Cardiac fibroblast (primary cell): ENCODE results near the gene MRPL58.

Experiments
- DNase-seq, 2 donors: peaks; one replicate each; pipeline versions ENCODE4 v3.0.0 to v3.0.0-alpha.2; 2010; ENCODE audit warnings: low read depth in 2 of 2
- H3K4me3 ChIP-seq, 2 donors: replicated peaks in 1 of 2; 1 replicate in 1 of 2; 2 replicates in 1 of 2; pipeline ENCODE4 v1.5.1; 2011; ENCODE audit warnings: low read depth in 2 of 2, low read length in 2 of 2, mild to moderate bottlenecking in 2 of 2, moderate library complexity in 1 of 2
- TF ChIP-seq, protein P1 (sequence below): IDR thresholded peaks from one replicate; pipeline ENCODE4 v1.5.1; 2011; ENCODE audit warnings: low read depth, mild to moderate bottlenecking, low read length, inconsistent platforms

The MRPL58 gene

DNA sequence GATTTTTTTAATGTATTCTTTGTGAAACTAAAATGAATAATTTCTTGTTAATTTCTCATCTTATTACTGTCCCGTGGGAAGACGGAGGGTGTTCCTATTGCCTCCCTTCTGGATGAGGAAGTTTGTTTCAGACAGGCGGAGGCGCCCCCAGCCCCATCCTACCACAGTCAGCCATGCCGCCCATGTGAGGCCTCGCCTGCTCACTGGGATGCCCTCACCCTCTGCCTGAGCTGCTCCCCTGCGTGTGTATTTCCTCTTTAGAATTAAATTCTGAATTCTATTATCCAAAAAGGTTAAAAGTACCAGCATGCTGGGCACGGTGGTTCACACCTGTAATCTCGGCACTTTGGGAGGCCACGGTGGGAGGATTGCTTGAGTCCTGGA, 48.6 kb downstream of the MRPL58 start:
- H3K4me3 ChIP-seq, result no peak overlapping the region
- DNase-seq, result no peak
- TF ChIP-seq, protein P1, sequence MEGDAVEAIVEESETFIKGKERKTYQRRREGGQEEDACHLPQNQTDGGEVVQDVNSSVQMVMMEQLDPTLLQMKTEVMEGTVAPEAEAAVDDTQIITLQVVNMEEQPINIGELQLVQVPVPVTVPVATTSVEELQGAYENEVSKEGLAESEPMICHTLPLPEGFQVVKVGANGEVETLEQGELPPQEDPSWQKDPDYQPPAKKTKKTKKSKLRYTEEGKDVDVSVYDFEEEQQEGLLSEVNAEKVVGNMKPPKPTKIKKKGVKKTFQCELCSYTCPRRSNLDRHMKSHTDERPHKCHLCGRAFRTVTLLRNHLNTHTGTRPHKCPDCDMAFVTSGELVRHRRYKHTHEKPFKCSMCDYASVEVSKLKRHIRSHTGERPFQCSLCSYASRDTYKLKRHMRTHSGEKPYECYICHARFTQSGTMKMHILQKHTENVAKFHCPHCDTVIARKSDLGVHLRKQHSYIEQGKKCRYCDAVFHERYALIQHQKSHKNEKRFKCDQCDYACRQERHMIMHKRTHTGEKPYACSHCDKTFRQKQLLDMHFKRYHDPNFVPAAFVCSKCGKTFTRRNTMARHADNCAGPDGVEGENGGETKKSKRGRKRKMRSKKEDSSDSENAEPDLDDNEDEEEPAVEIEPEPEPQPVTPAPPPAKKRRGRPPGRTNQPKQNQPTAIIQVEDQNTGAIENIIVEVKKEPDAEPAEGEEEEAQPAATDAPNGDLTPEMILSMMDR, result no peak

DNA sequence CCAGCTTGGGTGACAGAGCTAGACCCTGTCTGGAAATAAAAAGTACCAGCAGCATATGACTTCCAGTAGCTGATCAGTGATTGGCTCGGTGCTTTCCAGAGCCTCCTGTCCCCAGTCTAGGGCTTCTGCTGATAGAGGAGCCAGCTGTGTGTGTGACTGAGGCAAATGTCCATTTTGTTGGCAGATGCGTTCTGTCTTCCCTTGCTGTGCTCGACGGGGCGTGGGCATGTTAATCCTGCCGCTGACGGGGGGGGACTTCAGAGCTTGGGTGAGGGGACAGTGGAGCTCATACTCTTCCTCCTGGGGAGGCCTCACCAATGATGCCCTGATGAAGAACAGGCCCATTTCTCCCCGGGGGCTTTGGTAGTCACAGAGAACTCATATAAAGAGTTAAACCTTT, 49.1 kb downstream of the MRPL58 start:
- TF ChIP-seq, protein P1, result no peak
- DNase-seq, result no peak
- H3K4me3 ChIP-seq, result no peak overlapping the region

DNA sequence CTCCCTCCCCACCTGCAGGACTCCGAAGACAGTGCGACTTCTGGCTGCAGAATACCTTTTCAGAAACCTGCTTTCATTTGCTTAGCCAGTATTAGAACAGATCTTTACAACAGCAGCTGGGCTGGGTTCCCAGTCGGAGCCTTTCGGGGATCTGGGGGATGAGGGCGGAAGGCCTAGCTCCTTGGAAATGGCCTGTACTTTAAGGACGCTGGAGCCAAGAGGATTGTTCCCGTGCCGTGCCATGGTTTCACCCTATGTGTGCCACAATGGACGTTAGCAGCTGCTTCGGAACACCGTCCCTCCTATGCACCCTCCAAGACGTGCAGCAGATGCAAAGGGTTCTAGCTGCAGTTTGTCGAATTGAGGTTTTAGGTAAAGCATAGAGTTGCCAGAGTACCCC, 50.7 kb downstream of the MRPL58 start:
- no peak for DNase-seq
- TF ChIP-seq, protein P1, result no peak
- H3K4me3 ChIP-seq, result no peak overlapping the region

DNA sequence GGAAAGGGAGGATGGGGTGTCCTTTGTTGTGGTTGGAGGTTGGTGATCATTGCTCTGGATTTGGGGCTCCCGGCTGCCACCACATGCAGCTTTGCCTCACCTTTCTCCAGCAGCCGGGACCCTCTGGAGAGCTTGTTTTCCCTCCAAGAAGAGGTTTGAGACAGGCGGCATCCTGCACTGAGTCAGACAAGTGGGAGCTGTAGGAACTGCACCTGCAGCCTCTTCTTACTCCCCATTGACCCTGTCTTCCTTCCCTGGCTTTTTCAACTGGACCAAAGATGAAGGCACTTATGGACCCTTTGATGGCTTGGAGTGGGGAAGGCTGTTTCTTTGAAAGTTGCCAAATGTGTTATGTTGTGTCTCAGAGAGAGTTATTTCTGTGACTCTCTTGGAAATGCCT, 51.2 kb downstream of the MRPL58 start:
- TF ChIP-seq, protein P1, result no peak
- H3K4me3 ChIP-seq, result no peak overlapping the region
- DNase-seq, result no peak

DNA sequence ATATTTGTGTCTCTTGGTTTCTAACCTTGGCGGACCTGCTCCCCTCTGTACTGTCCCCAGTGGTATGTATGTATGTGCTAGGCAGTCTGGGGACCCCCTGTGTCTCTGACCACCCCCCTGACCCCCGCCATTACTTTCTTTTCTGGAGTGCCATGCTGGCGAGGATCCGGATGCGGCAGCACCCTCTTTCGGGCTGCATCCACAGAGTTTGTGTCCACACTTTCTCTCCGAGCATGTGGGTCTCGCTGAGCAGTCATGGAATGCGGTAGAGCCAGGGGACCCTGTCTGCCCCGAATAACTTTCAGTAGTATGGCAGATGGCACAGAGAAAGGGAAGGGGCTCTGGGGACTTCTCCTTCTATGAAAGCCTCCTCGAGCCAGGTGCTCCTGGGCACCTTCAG, 51.6 kb downstream of the MRPL58 start:
- no peak for DNase-seq
- TF ChIP-seq, protein P1, result no peak
- H3K4me3 ChIP-seq, result no peak overlapping the region

DNA sequence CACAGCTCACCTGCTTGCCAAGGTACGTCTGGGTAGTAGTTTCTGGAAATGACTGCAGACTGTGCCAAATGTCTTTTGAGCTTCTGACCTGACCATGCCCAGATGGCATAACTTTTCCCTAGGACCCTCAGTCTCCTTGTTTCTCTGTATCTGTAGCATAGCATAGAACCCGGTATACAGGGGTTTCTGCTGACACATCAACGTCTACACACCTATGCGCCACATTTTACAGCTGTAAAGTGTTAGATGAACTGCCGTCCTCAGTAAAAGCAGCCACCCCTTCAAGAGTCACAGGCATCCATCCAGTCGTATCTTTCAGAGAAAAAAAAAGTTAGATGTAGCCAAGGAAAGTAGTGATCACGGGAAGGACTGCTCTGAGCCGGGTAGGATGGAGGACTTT, 52.0 kb downstream of the MRPL58 start:
- DNase-seq, result no peak
- TF ChIP-seq, protein P1, result no peak
- H3K4me3 ChIP-seq, result no peak overlapping the region

DNA sequence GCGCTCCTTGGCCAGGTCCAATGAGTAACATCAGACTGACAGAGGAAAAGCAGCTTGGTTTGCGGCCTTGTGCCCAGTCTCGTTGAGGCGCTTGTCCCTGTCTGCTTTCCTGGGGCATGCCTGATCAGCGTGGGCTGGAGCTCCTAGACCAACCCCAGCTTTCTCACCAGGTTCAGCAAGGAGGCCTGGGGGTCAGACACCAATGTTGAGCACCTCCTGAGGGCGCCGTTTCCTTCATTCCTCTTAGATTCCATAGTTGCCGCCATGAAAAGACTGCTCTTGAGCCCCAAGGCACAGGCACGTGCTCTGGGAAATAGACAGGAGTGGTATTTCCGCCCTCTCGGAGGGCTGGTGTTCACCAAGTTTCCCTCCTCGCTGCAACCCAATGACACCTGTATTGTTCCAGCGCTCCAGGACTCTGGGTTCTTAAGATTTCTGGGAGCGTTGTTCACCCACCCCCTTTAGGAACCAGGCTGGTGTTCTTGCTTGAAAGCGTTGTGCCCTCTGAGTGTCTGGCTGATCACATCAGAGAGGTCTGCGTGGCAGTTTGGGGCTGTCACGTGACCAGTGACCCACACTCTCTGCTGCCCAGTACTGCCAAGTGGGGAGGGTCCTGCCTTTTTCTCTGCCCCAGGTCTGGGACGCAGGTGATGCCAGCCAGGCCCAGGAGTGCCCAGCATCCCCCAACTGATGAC, 52.5 kb downstream of the MRPL58 start:
- no peak for DNase-seq

More for the DNA sequence above, 52.5 kb downstream of the MRPL58 start:
- TF ChIP-seq, protein P1, result no peak
- no peak overlapping the region for H3K4me3 ChIP-seq
